H1 (cell line): ENCODE results near the gene ARHGAP10. TPM values are rescaled to one million over a fixed set of nuclear protein-coding genes. Genes with fewer than 3 reads are reported as not detected.

Experiments used
- CHD7 ChIP-seq: fragments of 300-600 bp; sonication (generic); IDR thresholded peaks from 2 replicates; pipeline ENCODE4 v1.7.1; 2012; ENCODE audit warnings: low read length, moderate library complexity, mild to moderate bottlenecking, inconsistent platforms; ENCODE audit not compliant: insufficient replicate concordance
- EZH2 ChIP-seq: fragments of 200-600 bp; sonication (generic); IDR thresholded peaks from 2 replicates; pipeline ENCODE4 v1.7.1; 2012; ENCODE audit warnings: low read depth, mild to moderate bottlenecking, moderate library complexity, low read length, inconsistent platforms; ENCODE audit not compliant: severe bottlenecking
- KDM1A ChIP-seq: fragments of 200-600, 300-600 bp; sonication (generic); IDR thresholded peaks from 2 replicates; pipeline ENCODE4 v1.7.1; 2016; ENCODE audit warnings: mild to moderate bottlenecking, low read length, borderline replicate concordance
- TCF12 ChIP-seq: IDR thresholded peaks from 2 replicates; pipeline ENCODE4 v1.6.1; 2011; ENCODE audit warnings: low read depth, mild to moderate bottlenecking, low read length
- polyA plus RNA-seq, 7 experiments: library from polyadenylated mRNA; depleted of rRNA in 3 of 7; stranded (reverse) in 5 of 7; unstranded in 2 of 7; fragments of >200 nt in 5 of 7; fragments of 200-250 nt in 2 of 7; gene quantifications; 1 replicate in 5 of 7; 2 replicates in 1 of 7; 4 replicates in 1 of 7; pipeline versions ENCODE4 v1.2.1 to v1.2.3, GENCODE V29; 2011 to 2013; ENCODE audit warnings: missing spikeins in 2 of 7, mixed read lengths in 2 of 7
- total RNA-seq: library from RNA; stranded (reverse); fragmentation: NEBNext Ultra II Directional; extraction: Animal tissue kit (Norgen Biotek cat#: 25700); gene quantifications from 2 replicates; pipeline ENCODE4 v1.2.1, GENCODE V29; 2021

The ARHGAP10 gene
- total and polyA plus RNA-seq, 2 of the 8 experiments (the other 6 are each of a cell fraction or from before 2014, with no cell fraction given), result 3.7 to 6.1 TPM

- TF ChIP-seq CHD7 (no peak), TCF12 (no peak), EZH2 (no peak), KDM1A (no peak)
These were observed 33.2 kb downstream of the ARHGAP10 start (continued) for GRCh38 chr4:147765121-147765529.
